Thyroid gland (tissue), 4 donors: Measurements from ENCODE around the gene ZNF396.

ENCODE experiments used
- CTCF ChIP-seq, 6 experiments: fragments of 200-600 bp in 3 of 6; fragments of 450-650 bp in 3 of 6; sonication (generic) in 3 of 6; IDR thresholded peaks; one replicate each; pipeline ENCODE4 v1.5.1; 2016 to 2019; ENCODE audit warnings: antibody characterized with exemption in 6 of 6, mild to moderate bottlenecking in 2 of 6, inconsistent platforms in 1 of 6, moderate library complexity in 1 of 6
- POLR2A ChIP-seq, 2 donors: fragments of 450-650 bp; IDR thresholded peaks; one replicate each; pipeline ENCODE4 v1.6.1; 2017; ENCODE audit warnings: antibody characterized with exemption in 2 of 2, mild to moderate bottlenecking in 2 of 2, moderate library complexity in 1 of 2

- TF ChIP-seq CTCF (IDR thresholded peaks at IDR 0.05) = no peak
- TF ChIP-seq POLR2A (IDR thresholded peaks at IDR 0.05) = no peak
Measured at GRCh38 chr18:35362531-35362930, 14.6 kb downstream of the ZNF396 start.
